HepG2 (cell line): ENCODE results near the gene SLC6A17. TPM values are rescaled to one million over a fixed set of nuclear protein-coding genes. Genes with fewer than 3 reads are reported as not detected.

Source experiments
- BCL6 ChIP-seq: IDR thresholded peaks from 2 replicates; pipeline ENCODE4 v1.6.1; 2016; ENCODE audit warnings: missing genetic modification reagents, missing compliant biosample characterization
- MXI1 ChIP-seq: IDR thresholded peaks from 3 replicates; pipeline ENCODE4 v1.6.1; 2012; ENCODE audit warnings: low read depth, low read length, inconsistent platforms, borderline replicate concordance
- NFRKB ChIP-seq: fragments of 450-650 bp; IDR thresholded peaks from 2 replicates; pipeline ENCODE4 v1.6.1; 2017
- PRPF4 ChIP-seq: fragments of 200-400 bp; formaldehyde crosslinking; IDR thresholded peaks from 2 replicates; pipeline ENCODE4 v1.6.1; 2016; ENCODE audit warnings: low read length, low read depth; ENCODE audit not compliant: poor library complexity, severe bottlenecking
- RAD21 ChIP-seq: fragments of 450-650 bp; formaldehyde crosslinking; IDR thresholded peaks from 2 replicates; pipeline ENCODE4 v1.5.0; 2020; ENCODE audit warnings: mild to moderate bottlenecking
- REXO4 ChIP-seq: sonication (generic); formaldehyde crosslinking; IDR thresholded peaks from 2 replicates; pipeline ENCODE4 v1.8.0; 2022; ENCODE audit warnings: missing genetic modification reagents, mild to moderate bottlenecking, borderline replicate concordance
- SRSF1 ChIP-seq: fragments of 200-400 bp; formaldehyde crosslinking; optimal IDR thresholded peaks from 2 replicates; pipeline ENCODE3; 2017; ENCODE audit warnings: mild to moderate bottlenecking, low read depth, low read length, moderate library complexity
- TRIM24 ChIP-seq: sonication (generic); formaldehyde crosslinking; IDR thresholded peaks from 2 replicates; pipeline ENCODE4 v1.8.0; 2022; ENCODE audit warnings: mild to moderate bottlenecking, missing genetic modification reagents
- ZFY ChIP-seq: sonication (generic); formaldehyde crosslinking; IDR thresholded peaks from 2 replicates; pipeline ENCODE4 v1.4.0; 2020; ENCODE audit warnings: missing genetic modification reagents
- ZNF253 ChIP-seq: sonication (generic); formaldehyde crosslinking; IDR thresholded peaks from 2 replicates; pipeline ENCODE4 v1.8.0; 2022; ENCODE audit warnings: mild to moderate bottlenecking, missing genetic modification reagents, borderline replicate concordance
- ZNF766 ChIP-seq: sonication (generic); formaldehyde crosslinking; IDR thresholded peaks from 2 replicates; pipeline ENCODE4 v1.5.0; 2020; ENCODE audit warnings: missing genetic modification reagents, borderline replicate concordance
- polyA plus RNA-seq, 8 experiments: library from polyadenylated mRNA; depleted of rRNA in 3 of 8; stranded (reverse) in 7 of 8; unstranded in 1 of 8; fragments of >200 nt; fragmentation: Illumina TruSeq in 4 of 8; extraction: Trizol in 4 of 8; gene quantifications; 2 replicates each; pipeline versions ENCODE4 v1.2.1 to v1.2.3, GENCODE V29; 2011 to 2016; ENCODE audit warnings: low read depth in 4 of 8, missing spikeins in 1 of 8, mixed read lengths in 1 of 8; ENCODE audit not compliant: insufficient read depth in 1 of 8
- total RNA-seq, 5 experiments: library from RNA; depleted of rRNA; stranded (reverse); fragments of >200 nt; fragmentation: Illumina TruSeq; extraction: Trizol; gene quantifications; 2 replicates each; pipeline ENCODE4 v1.2.3, GENCODE V29; 2016; ENCODE audit warnings: low read depth in 1 of 5
- TF ChIP-seq, protein P1 (sequence below): sonication (generic); formaldehyde crosslinking; IDR thresholded peaks from 2 replicates; pipeline ENCODE4 v1.4.0; 2020; ENCODE audit warnings: missing genetic modification reagents
- TF ChIP-seq, protein P2 (sequence below): IDR thresholded peaks from 2 replicates; pipeline ENCODE4 v1.6.1; 2016; ENCODE audit warnings: missing compliant biosample characterization, missing genetic modification reagents, borderline replicate concordance
- TF ChIP-seq, protein P3 (sequence below): sonication (generic); formaldehyde crosslinking; conservative IDR thresholded peaks from 2 replicates; pipeline ENCODE4 v1.4.0; 2020; ENCODE audit warnings: missing genetic modification reagents

The SLC6A17 gene
- total and polyA plus RNA-seq, 2 of the 13 experiments (the other 11 are each of a cell fraction or from before 2014, with no cell fraction given), result not detected

DNA sequence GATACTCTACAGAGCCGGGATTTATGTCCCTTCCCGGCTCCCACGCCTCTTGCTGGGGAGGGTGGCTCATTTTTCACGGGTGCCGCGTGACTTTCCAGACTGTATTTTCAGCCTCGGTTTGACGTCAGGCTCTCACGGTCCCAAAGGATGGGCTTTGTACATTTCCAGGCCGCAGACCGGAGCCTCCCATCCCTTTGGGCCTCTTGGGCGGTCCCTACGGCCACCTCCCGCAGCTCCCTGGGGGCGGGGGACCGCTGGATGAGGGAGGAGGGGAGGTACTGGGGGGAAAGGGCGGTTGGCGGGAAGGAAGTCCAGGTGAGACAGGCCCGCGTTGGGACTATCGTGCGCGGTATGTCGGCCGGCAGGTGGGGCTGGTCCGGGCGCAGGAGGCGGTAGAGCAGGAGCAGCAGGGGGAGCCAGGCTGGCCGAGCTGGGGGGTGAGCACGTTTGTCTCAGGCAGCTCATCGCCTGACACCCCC is 20.1 kb upstream of the SLC6A17 start (continued):
- TF ChIP-seq PRPF4, result no peak
- no peak for TF ChIP-seq BCL6 (CRISPR knock-in tag)
- no peak for TF ChIP-seq ZFY (CRISPR knock-in tag)
- no peak for TF ChIP-seq ZNF253 (CRISPR knock-in tag)
- TF ChIP-seq ZNF766 (CRISPR knock-in tag), result no peak
- TF ChIP-seq NFRKB, result no peak
- no peak for TF ChIP-seq TRIM24 (CRISPR knock-in tag)
- no peak for TF ChIP-seq RAD21
- TF ChIP-seq, protein P1, sequence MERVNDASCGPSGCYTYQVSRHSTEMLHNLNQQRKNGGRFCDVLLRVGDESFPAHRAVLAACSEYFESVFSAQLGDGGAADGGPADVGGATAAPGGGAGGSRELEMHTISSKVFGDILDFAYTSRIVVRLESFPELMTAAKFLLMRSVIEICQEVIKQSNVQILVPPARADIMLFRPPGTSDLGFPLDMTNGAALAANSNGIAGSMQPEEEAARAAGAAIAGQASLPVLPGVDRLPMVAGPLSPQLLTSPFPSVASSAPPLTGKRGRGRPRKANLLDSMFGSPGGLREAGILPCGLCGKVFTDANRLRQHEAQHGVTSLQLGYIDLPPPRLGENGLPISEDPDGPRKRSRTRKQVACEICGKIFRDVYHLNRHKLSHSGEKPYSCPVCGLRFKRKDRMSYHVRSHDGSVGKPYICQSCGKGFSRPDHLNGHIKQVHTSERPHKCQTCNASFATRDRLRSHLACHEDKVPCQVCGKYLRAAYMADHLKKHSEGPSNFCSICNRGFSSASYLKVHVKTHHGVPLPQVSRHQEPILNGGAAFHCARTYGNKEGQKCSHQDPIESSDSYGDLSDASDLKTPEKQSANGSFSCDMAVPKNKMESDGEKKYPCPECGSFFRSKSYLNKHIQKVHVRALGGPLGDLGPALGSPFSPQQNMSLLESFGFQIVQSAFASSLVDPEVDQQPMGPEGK (CRISPR knock-in tag), result 0 out of 2 replicates have a peak, but pooled peaks have one; percentile 20
- TF ChIP-seq MXI1, result no peak
- TF ChIP-seq SRSF1, result no peak
- TF ChIP-seq, protein P2, sequence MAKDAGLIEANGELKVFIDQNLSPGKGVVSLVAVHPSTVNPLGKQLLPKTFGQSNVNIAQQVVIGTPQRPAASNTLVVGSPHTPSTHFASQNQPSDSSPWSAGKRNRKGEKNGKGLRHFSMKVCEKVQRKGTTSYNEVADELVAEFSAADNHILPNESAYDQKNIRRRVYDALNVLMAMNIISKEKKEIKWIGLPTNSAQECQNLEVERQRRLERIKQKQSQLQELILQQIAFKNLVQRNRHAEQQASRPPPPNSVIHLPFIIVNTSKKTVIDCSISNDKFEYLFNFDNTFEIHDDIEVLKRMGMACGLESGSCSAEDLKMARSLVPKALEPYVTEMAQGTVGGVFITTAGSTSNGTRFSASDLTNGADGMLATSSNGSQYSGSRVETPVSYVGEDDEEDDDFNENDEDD, result peak; percentile 42; the same call in 1 of the 2 replicates
- TF ChIP-seq REXO4, result no peak
- TF ChIP-seq, protein P3, sequence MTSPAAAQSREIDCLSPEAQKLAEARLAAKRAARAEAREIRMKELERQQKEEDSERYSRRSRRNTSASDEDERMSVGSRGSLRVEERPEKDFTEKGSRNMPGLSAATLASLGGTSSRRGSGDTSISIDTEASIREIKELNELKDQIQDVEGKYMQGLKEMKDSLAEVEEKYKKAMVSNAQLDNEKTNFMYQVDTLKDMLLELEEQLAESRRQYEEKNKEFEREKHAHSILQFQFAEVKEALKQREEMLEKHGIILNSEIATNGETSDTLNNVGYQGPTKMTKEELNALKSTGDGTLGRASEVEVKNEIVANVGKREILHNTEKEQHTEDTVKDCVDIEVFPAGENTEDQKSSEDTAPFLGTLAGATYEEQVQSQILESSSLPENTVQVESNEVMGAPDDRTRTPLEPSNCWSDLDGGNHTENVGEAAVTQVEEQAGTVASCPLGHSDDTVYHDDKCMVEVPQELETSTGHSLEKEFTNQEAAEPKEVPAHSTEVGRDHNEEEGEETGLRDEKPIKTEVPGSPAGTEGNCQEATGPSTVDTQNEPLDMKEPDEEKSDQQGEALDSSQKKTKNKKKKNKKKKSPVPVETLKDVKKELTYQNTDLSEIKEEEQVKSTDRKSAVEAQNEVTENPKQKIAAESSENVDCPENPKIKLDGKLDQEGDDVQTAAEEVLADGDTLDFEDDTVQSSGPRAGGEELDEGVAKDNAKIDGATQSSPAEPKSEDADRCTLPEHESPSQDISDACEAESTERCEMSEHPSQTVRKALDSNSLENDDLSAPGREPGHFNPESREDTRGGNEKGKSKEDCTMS (CRISPR knock-in tag), result no peak
